RWPE2 (cell line): ENCODE results near the gene UBA1.

Source experiments
- ATAC-seq: fragments of 200-7000 bp; cut with Tn5 transposase; 3 replicates; pipeline ENCODE4 v1.9.1; 2021; ENCODE audit warnings: low read depth
- DNase-seq: peaks from one replicate; pipeline ENCODE4 v3.0.0-alpha.2; 2020; ENCODE audit warnings: low spot score
- H3K27ac ChIP-seq: fragments of 450-650 bp; 2 replicates; pipeline ENCODE4 v1.5.1; 2017; ENCODE audit warnings: mild to moderate bottlenecking; ENCODE audit not compliant: poor library complexity, severe bottlenecking
- H3K27me3 ChIP-seq: fragments of 250-450 bp; sonication (Bioruptor Pico); 2 replicates; pipeline ENCODE4 v1.5.1; 2021; ENCODE audit warnings: mild to moderate bottlenecking, moderate library complexity; ENCODE audit not compliant: insufficient read depth, poor library complexity, severe bottlenecking
- H3K36me3 ChIP-seq: fragments of 250-450 bp; sonication (Bioruptor Pico); 2 replicates; pipeline ENCODE4 v1.5.1; 2020; ENCODE audit warnings: low read depth, mild to moderate bottlenecking, moderate library complexity
- H3K4me1 ChIP-seq: fragments of 250-450 bp; sonication (Bioruptor Pico); 2 replicates; pipeline ENCODE4 v1.5.1; 2021; ENCODE audit warnings: mild to moderate bottlenecking, moderate library complexity; ENCODE audit not compliant: insufficient read depth, poor library complexity, severe bottlenecking
- H3K4me3 ChIP-seq: fragments of 250-450 bp; sonication (Bioruptor Pico); 2 replicates; pipeline ENCODE4 v1.5.1; 2021; ENCODE audit warnings: mild to moderate bottlenecking, moderate library complexity; ENCODE audit not compliant: severe bottlenecking
- H3K9me3 ChIP-seq: fragments of 250-450 bp; sonication (Bioruptor Pico); 2 replicates; pipeline ENCODE4 v1.5.1; 2021; ENCODE audit warnings: mild to moderate bottlenecking, moderate library complexity; ENCODE audit not compliant: severe bottlenecking
- TF ChIP-seq, protein P1 (sequence below): fragments of 450-650 bp; IDR thresholded peaks from one replicate; pipeline ENCODE4 v1.5.1; 2017; ENCODE audit warnings: mild to moderate bottlenecking, moderate library complexity; ENCODE audit not compliant: poor library complexity, severe bottlenecking

The UBA1 gene

GRCh38 chrX:47208108-47208507, 14.5 kb downstream of the UBA1 start:
- TF ChIP-seq, protein P1, sequence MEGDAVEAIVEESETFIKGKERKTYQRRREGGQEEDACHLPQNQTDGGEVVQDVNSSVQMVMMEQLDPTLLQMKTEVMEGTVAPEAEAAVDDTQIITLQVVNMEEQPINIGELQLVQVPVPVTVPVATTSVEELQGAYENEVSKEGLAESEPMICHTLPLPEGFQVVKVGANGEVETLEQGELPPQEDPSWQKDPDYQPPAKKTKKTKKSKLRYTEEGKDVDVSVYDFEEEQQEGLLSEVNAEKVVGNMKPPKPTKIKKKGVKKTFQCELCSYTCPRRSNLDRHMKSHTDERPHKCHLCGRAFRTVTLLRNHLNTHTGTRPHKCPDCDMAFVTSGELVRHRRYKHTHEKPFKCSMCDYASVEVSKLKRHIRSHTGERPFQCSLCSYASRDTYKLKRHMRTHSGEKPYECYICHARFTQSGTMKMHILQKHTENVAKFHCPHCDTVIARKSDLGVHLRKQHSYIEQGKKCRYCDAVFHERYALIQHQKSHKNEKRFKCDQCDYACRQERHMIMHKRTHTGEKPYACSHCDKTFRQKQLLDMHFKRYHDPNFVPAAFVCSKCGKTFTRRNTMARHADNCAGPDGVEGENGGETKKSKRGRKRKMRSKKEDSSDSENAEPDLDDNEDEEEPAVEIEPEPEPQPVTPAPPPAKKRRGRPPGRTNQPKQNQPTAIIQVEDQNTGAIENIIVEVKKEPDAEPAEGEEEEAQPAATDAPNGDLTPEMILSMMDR = no peak
- Histone ChIP-seq H3K36me3 (peaks cover 75% of the 10 kb centered on the region), H3K27ac (no peak overlapping the region), H3K4me3 (no peak overlapping the region), H3K27me3 (no peaks in the 10 kb centered on the region), H3K9me3 (no peaks in the 10 kb centered on the region), H3K4me1 (no peaks in the 10 kb centered on the region)
- ATAC-seq (no peak), DNase-seq (no peak)

DNA sequence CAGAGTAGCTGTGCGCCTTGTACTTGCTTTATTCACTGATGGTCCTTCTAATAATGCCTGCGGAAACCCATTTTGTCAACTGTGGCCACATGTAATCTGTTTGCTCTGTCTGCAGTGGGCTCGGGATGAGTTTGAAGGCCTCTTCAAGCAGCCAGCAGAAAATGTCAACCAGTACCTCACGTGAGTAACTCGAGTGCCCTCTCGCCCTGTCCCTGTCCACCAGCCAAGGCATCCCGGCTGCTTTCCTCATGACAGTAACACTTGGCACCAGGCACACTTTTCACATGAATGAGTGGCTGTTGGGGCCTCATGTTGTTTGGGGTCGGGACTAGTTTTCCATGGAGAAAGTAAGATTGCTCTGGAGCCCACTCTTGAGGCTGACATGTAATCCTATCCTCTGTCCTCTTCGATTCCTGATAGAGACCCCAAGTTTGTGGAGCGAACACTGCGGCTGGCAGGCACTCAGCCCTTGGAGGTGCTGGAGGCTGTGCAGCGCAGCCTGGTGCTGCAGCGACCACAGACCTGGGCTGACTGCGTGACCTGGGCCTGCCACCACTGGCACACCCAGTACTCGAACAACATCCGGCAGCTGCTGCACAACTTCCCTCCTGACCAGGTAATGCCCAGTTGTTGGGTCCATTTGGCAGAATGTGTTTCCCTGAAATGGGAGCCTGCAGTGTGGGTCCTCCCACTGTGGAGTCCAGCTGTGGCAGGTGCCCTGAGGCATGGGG, 16.0 kb downstream of the UBA1 start:
- no peaks in the 10 kb centered on the region for H3K27me3 ChIP-seq
- no peak overlapping the region for H3K27ac ChIP-seq
- H3K36me3 ChIP-seq = peaks cover 74% of the 10 kb centered on the region
- no peaks in the 10 kb centered on the region for H3K9me3 ChIP-seq
- H3K4me1 ChIP-seq = no peaks in the 10 kb centered on the region
- no peak for ATAC-seq
- DNase-seq = no peak
- TF ChIP-seq, protein P1 = no peak
- no peak overlapping the region for H3K4me3 ChIP-seq

GRCh38 chrX:47210661-47211425, 17.2 kb downstream of the UBA1 start:
- DNase-seq (no peak), ATAC-seq (no peak)
- Histone ChIP-seq H3K4me1 (no peaks in the 10 kb centered on the region), H3K9me3 (no peaks in the 10 kb centered on the region), H3K4me3 (no peak overlapping the region), H3K27ac (no peak overlapping the region), H3K36me3 (peaks cover 66% of the 10 kb centered on the region), H3K27me3 (no peaks in the 10 kb centered on the region)
- TF ChIP-seq, protein P1 = no peak

DNA sequence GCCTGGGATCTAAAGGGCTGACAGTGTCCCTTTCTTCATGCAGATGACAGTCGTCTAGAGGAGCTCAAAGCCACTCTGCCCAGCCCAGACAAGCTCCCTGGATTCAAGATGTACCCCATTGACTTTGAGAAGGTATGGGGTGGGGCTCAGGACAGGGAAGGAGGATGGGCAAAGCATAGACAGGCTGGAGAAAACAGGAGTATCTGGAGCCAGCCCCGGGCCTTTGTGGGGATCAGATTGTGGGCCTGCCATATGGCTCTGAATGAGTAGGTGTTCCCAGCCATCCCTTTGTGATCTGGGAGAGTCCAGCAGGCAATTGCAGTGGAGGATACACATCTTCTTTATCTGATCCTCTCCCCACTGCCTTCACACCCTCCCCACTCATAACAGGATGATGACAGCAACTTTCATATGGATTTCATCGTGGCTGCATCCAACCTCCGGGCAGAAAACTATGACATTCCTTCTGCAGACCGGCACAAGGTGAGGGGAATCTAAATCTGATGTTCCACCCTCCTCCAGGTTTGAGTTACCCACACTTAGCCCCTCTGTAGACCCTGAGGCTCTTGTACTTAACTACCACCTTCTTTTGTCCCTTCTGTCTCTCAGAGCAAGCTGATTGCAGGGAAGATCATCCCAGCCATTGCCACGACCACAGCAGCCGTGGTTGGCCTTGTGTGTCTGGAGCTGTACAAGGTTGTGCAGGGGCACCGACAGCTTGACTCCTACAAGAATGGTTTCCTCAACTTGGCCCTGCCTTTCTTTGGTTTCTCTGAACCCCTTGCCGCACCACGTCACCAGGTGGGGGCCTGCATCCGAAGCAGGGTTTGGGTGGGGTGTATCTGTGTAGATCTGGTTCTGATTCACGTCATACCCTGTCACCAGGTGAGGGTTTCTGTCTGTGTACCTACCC, 19.0 kb downstream of the UBA1 start:
- no peaks in the 10 kb centered on the region for H3K27me3 ChIP-seq
- ATAC-seq (no peak), DNase-seq (no peak)
- no peaks in the 10 kb centered on the region for H3K9me3 ChIP-seq
- H3K4me1 ChIP-seq = peaks cover 11% of the 10 kb centered on the region
- no peak overlapping the region for H3K4me3 ChIP-seq
- H3K36me3 ChIP-seq = peaks cover 53% of the 10 kb centered on the region
- no peak overlapping the region for H3K27ac ChIP-seq
- TF ChIP-seq, protein P1 = no peak
